ENCODE measurements around the gene TXN2.

TXN2 gene

GRCh38 chr22:36512991-36513390 is 31.6 kb upstream of the TXN2 start:
- H3K4me3 ChIP-seq (ENCODE audit: low read depth, low read length) = no peak overlapping the region
- TF ChIP-seq CTCF (IDR thresholded peaks at IDR 0.05; ENCODE audit: low read depth, low read length) = no peak

GRCh38 chr22:36512333-36512732 is 30.9 kb upstream of the TXN2 start:
- no peak overlapping the region for H3K4me3 ChIP-seq (ENCODE audit: low read depth, low read length)
- no peak for TF ChIP-seq CTCF (IDR thresholded peaks at IDR 0.05; ENCODE audit: low read depth, low read length)

GRCh38 chr22:36510966-36511881 is 29.8 kb upstream of the TXN2 start:
- TF ChIP-seq CTCF (IDR thresholded peaks at IDR 0.05; ENCODE audit: low read depth, low read length) = peak; percentile 72
- H3K4me3 ChIP-seq (ENCODE audit: low read depth, low read length) = no peak overlapping the region

GRCh38 chr22:36510384-36510783 is 28.9 kb upstream of the TXN2 start:
- H3K4me3 ChIP-seq (ENCODE audit: low read depth, low read length) = no peak overlapping the region
- no peak for TF ChIP-seq CTCF (IDR thresholded peaks at IDR 0.05; ENCODE audit: low read depth, low read length)

GRCh38 chr22:36507518-36508010 is 26.1 kb upstream of the TXN2 start:
- TF ChIP-seq CTCF (IDR thresholded peaks at IDR 0.05; ENCODE audit: low read depth, low read length) = no peak
- H3K4me3 ChIP-seq (ENCODE audit: low read depth, low read length) = peak overlapping the region; percentile 56

GRCh38 chr22:36506637-36507517 is 25.4 kb upstream of the TXN2 start, which contains the start of gene FOXRED2:
TSS of gene FOXRED2 (minus strand) at chr22:36507040. CDS start at chr22:36506422, 618 bp downstream.
- no peak for TF ChIP-seq CTCF (IDR thresholded peaks at IDR 0.05; ENCODE audit: low read depth, low read length)
- peak within 1 kb of the TSS; percentile 56 for H3K4me3 ChIP-seq (ENCODE audit: low read depth, low read length)

All from WI38 (cell line).